MM.1S (cell line): ENCODE results near the gene CLPTM1.

ENCODE experiments used
- EZH2 ChIP-seq: fragments of 300-600 bp; sonication (generic); optimal IDR thresholded peaks from 2 replicates; pipeline ENCODE3; 2017; ENCODE audit warnings: low read depth, mild to moderate bottlenecking, antibody characterized with exemption, low read length, mixed read lengths
- EZH2phosphoT487 ChIP-seq: fragments of 300-600 bp; sonication (generic); IDR thresholded peaks from 2 replicates; pipeline ENCODE4 v1.6.1; 2018; ENCODE audit warnings: antibody characterized with exemption, low read length
- TF ChIP-seq, protein P1 (sequence below): fragments of 300-600 bp; sonication (generic); IDR thresholded peaks from 2 replicates; pipeline ENCODE4 v1.5.1; 2016; ENCODE audit warnings: antibody characterized with exemption, low read length, mixed read lengths

DNA sequence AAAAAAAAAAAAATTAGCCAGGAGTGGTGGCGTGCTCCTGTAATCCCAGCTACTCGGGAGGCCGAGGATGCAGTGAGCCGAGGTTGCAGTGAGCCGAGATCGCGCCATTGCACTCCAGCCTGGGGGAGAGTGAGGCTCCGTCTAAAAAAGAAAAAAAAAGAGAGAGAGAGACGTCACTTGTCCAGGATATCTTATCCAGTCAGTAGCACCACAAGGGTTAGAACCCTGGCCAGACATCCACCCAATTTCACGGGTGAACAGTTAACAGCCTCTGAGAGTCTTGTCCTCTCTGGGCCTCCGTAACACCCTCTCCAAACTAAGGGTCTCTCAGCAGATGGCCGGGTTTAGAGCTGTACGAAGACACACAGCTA is 917 bp upstream of the CLPTM1 start:
- TF ChIP-seq, protein P1, sequence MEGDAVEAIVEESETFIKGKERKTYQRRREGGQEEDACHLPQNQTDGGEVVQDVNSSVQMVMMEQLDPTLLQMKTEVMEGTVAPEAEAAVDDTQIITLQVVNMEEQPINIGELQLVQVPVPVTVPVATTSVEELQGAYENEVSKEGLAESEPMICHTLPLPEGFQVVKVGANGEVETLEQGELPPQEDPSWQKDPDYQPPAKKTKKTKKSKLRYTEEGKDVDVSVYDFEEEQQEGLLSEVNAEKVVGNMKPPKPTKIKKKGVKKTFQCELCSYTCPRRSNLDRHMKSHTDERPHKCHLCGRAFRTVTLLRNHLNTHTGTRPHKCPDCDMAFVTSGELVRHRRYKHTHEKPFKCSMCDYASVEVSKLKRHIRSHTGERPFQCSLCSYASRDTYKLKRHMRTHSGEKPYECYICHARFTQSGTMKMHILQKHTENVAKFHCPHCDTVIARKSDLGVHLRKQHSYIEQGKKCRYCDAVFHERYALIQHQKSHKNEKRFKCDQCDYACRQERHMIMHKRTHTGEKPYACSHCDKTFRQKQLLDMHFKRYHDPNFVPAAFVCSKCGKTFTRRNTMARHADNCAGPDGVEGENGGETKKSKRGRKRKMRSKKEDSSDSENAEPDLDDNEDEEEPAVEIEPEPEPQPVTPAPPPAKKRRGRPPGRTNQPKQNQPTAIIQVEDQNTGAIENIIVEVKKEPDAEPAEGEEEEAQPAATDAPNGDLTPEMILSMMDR, result no peak
- TF ChIP-seq EZH2, result no peak
- TF ChIP-seq EZH2phosphoT487, result no peak
